Astrocyte (in vitro differentiated cells and primary cell): ENCODE measurements around the gene MARK2. TPM values are rescaled to one million over a fixed set of nuclear protein-coding genes. Genes with fewer than 3 reads are reported as not detected.

ENCODE experiments used
- DNase-seq: peaks from one replicate; pipeline ENCODE4 v3.0.0-alpha.2; 2010; ENCODE audit warnings: low read depth
- FAIRE-seq: peaks from 2 replicates; lab custom pipeline; 2011; peaks lifted over from hg19 to GRCh38; lab: Jason Lieb, UNC
- H2AFZ ChIP-seq: 2 replicates; pipeline ENCODE4 v1.6.0; 2012; ENCODE audit warnings: low read depth, low read length, inconsistent platforms
- H3K27ac ChIP-seq: 2 replicates; pipeline ENCODE4 v1.5.1; 2011; ENCODE audit warnings: low read depth, low read length, inconsistent platforms
- H3K27me3 ChIP-seq: 2 replicates; pipeline ENCODE4 v1.6.0; 2011; ENCODE audit warnings: low read length, inconsistent platforms; ENCODE audit not compliant: insufficient read depth
- H3K36me3 ChIP-seq: 2 replicates; pipeline ENCODE4 v1.5.1; 2011; ENCODE audit warnings: low read length, inconsistent platforms; ENCODE audit not compliant: insufficient read depth
- H3K4me1 ChIP-seq: 2 replicates; pipeline ENCODE4 v1.5.1; 2011; ENCODE audit warnings: low read length, inconsistent platforms; ENCODE audit not compliant: insufficient read depth
- H3K4me2 ChIP-seq: 2 replicates; pipeline ENCODE4 v1.6.0; 2012; ENCODE audit warnings: low read length, inconsistent platforms
- H3K4me3 ChIP-seq: 2 replicates; pipeline ENCODE4 v1.5.1; 2011; ENCODE audit warnings: low read depth, mild to moderate bottlenecking, low read length, inconsistent platforms; ENCODE audit not compliant: insufficient read depth
- H3K79me2 ChIP-seq: 2 replicates; pipeline ENCODE4 v1.6.0; 2012; ENCODE audit warnings: mild to moderate bottlenecking, low read length, inconsistent platforms; ENCODE audit not compliant: insufficient read depth
- H3K9ac ChIP-seq: 2 replicates; pipeline ENCODE4 v1.6.0; 2012; ENCODE audit warnings: mild to moderate bottlenecking, low read length, inconsistent platforms
- H3K9me3 ChIP-seq: 2 replicates; pipeline ENCODE4 v1.5.1; 2012; ENCODE audit warnings: low read depth, mild to moderate bottlenecking, low read length, inconsistent platforms; ENCODE audit not compliant: insufficient read depth
- H4K20me1 ChIP-seq: 2 replicates; pipeline ENCODE4 v1.6.0; 2012; ENCODE audit warnings: low read length, inconsistent platforms; ENCODE audit not compliant: insufficient read depth
- H3K27ac Mint-ChIP-seq: one replicate; pipeline ENCODE4 v1.8.0; 2021; ENCODE audit warnings: mild to moderate bottlenecking, mixed read lengths; ENCODE audit not compliant: unreplicated experiment
- H3K27me3 Mint-ChIP-seq: one replicate; pipeline ENCODE4 v1.8.0; 2021; ENCODE audit warnings: low read depth, mixed read lengths; ENCODE audit not compliant: unreplicated experiment
- H3K36me3 Mint-ChIP-seq: one replicate; pipeline ENCODE4 v1.8.0; 2021; ENCODE audit warnings: low read depth, mixed read lengths; ENCODE audit not compliant: unreplicated experiment
- H3K4me1 Mint-ChIP-seq: one replicate; pipeline ENCODE4 v1.8.0; 2021; ENCODE audit warnings: low read depth, mixed read lengths; ENCODE audit not compliant: unreplicated experiment
- H3K4me3 Mint-ChIP-seq: one replicate; pipeline ENCODE4 v1.8.0; 2021; ENCODE audit warnings: mild to moderate bottlenecking, moderate library complexity, mixed read lengths; ENCODE audit not compliant: unreplicated experiment
- H3K9me3 Mint-ChIP-seq: one replicate; pipeline ENCODE4 v1.8.0; 2021; ENCODE audit warnings: mild to moderate bottlenecking, mixed read lengths; ENCODE audit not compliant: unreplicated experiment
- EZH2 ChIP-seq: IDR thresholded peaks from 2 replicates; pipeline ENCODE4 v1.6.1; 2012; ENCODE audit warnings: mild to moderate bottlenecking, low read length, inconsistent platforms; ENCODE audit not compliant: insufficient read depth
- total RNA-seq: library from RNA; stranded (reverse); gene quantifications from 2 replicates; pipeline ENCODE4 v1.2.1, GENCODE V29; 2021
- TF ChIP-seq, protein P1 (sequence below): IDR thresholded peaks from 2 replicates; pipeline ENCODE4 v1.5.1; 2011; ENCODE audit warnings: low read depth, mild to moderate bottlenecking, inconsistent platforms, low read length, moderate library complexity; ENCODE audit not compliant: insufficient read depth

The MARK2 gene
- total RNA-seq, 1 donor from 2014 or later: 38.1 TPM

DNA sequence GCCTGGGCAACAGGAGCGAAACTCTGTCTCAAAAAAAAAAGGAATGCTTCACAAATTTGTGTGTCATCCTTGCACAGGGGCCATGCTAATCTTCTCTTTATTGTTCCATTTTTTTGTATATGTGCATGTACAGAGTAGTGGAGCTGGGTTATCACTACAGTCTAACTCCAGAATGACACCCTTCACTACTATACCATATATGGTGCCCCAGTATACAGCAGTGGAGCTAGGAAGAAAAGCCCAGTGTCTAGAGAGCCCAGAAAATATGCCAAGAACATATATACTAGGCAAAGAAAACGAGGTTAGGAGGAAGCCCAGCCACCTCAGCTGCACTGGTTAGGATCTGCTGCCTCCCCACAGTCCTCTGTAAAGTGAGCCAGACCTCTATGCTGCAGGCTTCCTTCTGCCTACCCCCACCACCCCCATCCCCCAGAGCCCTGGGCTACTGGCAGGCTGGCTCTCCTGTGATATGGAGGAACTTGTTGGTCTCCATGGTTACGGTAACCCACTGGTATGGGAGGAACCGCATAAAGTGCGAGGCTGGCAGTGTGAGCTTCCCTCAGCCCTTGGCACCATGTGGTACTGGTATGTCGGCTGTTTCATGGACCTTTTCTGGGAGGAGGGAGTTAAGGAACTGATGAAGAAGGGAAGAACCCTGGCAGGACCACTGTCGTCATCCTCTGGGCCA is 43.8 kb downstream of the MARK2 start:
- Mint-ChIP-seq H3K4me1 (peaks cover 35% of the 10 kb centered on the region), H3K4me3 (no peak overlapping the region), H3K36me3 (peaks cover 6% of the 10 kb centered on the region), H3K9me3 (no peaks in the 10 kb centered on the region), H3K27me3 (no peaks in the 10 kb centered on the region), H3K27ac (no peak overlapping the region)
- H3K4me2 ChIP-seq: no peak overlapping the region
- H4K20me1 ChIP-seq: peaks cover 92% of the 10 kb centered on the region
- H3K27me3 ChIP-seq: no peaks in the 10 kb centered on the region
- no peak overlapping the region for H3K27ac ChIP-seq
- no peak overlapping the region for H2AFZ ChIP-seq
- H3K79me2 ChIP-seq: peaks cover 80% of the 10 kb centered on the region
- H3K9ac ChIP-seq: no peak overlapping the region
- H3K36me3 ChIP-seq: no peaks in the 10 kb centered on the region
- FAIRE-seq: no peak
- no peak overlapping the region for H3K4me3 ChIP-seq
- no peak for TF ChIP-seq EZH2
- TF ChIP-seq, protein P1, sequence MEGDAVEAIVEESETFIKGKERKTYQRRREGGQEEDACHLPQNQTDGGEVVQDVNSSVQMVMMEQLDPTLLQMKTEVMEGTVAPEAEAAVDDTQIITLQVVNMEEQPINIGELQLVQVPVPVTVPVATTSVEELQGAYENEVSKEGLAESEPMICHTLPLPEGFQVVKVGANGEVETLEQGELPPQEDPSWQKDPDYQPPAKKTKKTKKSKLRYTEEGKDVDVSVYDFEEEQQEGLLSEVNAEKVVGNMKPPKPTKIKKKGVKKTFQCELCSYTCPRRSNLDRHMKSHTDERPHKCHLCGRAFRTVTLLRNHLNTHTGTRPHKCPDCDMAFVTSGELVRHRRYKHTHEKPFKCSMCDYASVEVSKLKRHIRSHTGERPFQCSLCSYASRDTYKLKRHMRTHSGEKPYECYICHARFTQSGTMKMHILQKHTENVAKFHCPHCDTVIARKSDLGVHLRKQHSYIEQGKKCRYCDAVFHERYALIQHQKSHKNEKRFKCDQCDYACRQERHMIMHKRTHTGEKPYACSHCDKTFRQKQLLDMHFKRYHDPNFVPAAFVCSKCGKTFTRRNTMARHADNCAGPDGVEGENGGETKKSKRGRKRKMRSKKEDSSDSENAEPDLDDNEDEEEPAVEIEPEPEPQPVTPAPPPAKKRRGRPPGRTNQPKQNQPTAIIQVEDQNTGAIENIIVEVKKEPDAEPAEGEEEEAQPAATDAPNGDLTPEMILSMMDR: no peak
- no peak for DNase-seq
- H3K4me1 ChIP-seq: peaks cover 20% of the 10 kb centered on the region
- H3K9me3 ChIP-seq: no peaks in the 10 kb centered on the region

GRCh38 chr11:63883791-63884190 is 44.9 kb downstream of the MARK2 start:
- H3K9ac ChIP-seq: no peak overlapping the region
- no peak overlapping the region for H3K27ac ChIP-seq
- no peak overlapping the region for H3K27ac Mint-ChIP-seq
- no peak overlapping the region for H3K4me3 Mint-ChIP-seq
- peaks cover 39% of the 10 kb centered on the region for H3K4me1 Mint-ChIP-seq
- H2AFZ ChIP-seq: no peak overlapping the region
- H3K36me3 Mint-ChIP-seq: peaks cover 4% of the 10 kb centered on the region
- no peaks in the 10 kb centered on the region for H3K36me3 ChIP-seq
- peaks cover 92% of the 10 kb centered on the region for H4K20me1 ChIP-seq
- no peaks in the 10 kb centered on the region for H3K9me3 ChIP-seq
- no peak for DNase-seq
- H3K27me3 Mint-ChIP-seq: no peaks in the 10 kb centered on the region
- no peak overlapping the region for H3K4me3 ChIP-seq
- H3K79me2 ChIP-seq: peaks cover 80% of the 10 kb centered on the region
- H3K4me1 ChIP-seq: peaks cover 29% of the 10 kb centered on the region
- no peak for TF ChIP-seq EZH2
- TF ChIP-seq, protein P1: no peak
- H3K4me2 ChIP-seq: no peak overlapping the region
- no peaks in the 10 kb centered on the region for H3K27me3 ChIP-seq
- H3K9me3 Mint-ChIP-seq: no peaks in the 10 kb centered on the region
- FAIRE-seq: no peak

DNA sequence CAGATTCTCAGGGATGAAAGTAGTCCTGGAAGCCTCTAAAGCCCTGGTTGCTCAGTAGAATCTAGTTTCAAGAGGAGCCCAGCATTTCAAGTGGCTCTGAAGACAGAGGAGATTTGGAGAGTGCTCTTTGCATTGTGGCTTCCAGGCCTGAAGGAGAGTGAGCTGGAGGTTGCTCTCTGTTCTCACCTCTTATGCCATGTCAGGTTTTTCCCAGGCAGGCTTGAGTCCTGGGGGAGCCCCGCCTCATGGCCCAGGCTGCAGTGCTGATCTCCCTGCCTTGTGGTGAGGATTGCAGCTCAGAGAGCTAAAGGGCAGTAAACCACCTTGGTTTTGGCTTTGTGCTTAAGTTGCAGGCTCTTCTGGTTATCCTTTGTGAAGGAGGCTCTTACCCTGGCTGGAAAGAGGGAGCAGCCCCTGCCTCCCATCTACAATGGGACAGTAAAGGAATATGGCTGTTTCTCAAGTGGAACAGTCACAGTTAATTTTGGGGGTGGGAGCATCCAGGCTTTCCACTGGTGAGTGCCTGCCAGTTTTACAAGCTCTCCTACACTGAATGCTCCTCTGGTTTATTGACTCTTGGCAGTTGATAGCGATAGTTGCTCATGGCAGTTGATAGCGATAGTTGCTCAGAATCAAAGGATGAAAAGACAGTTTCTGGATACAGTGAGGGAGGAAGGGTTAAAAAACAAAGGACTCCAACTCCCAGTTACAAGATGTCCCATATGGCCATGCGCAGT is 45.5 kb downstream of the MARK2 start:
- H3K36me3 Mint-ChIP-seq: peaks cover 4% of the 10 kb centered on the region
- no peaks in the 10 kb centered on the region for H3K9me3 Mint-ChIP-seq
- Histone ChIP-seq H3K4me3 (no peak overlapping the region), H2AFZ (no peak overlapping the region), H3K4me2 (no peak overlapping the region), H4K20me1 (peaks cover 92% of the 10 kb centered on the region), H3K27me3 (no peaks in the 10 kb centered on the region), H3K79me2 (peaks cover 80% of the 10 kb centered on the region), H3K36me3 (no peaks in the 10 kb centered on the region), H3K9me3 (no peaks in the 10 kb centered on the region), H3K9ac (no peak overlapping the region), H3K4me1 (peaks cover 27% of the 10 kb centered on the region), H3K27ac (no peak overlapping the region)
- H3K4me3 Mint-ChIP-seq: no peak overlapping the region
- DNase-seq (no peak), FAIRE-seq (no peak)
- H3K27ac Mint-ChIP-seq: no peak overlapping the region
- H3K4me1 Mint-ChIP-seq: peaks cover 42% of the 10 kb centered on the region
- no peaks in the 10 kb centered on the region for H3K27me3 Mint-ChIP-seq
- TF ChIP-seq EZH2: no peak
